Mucosa of rectum (tissue), 2 donors: ENCODE data around the gene SATB2.

ENCODE experiments used
- H3K27ac ChIP-seq, 2 donors: one replicate each; pipeline ENCODE4 v1.7.0; 2013; ENCODE audit warnings: inconsistent platforms in 2 of 2, low read depth in 2 of 2, low read length in 2 of 2
- H3K27me3 ChIP-seq, 2 donors: one replicate each; pipeline ENCODE4 v1.7.0; 2013; ENCODE audit warnings: low read length in 2 of 2; ENCODE audit not compliant: control insufficient read depth in 2 of 2, insufficient read depth in 2 of 2
- H3K36me3 ChIP-seq, 2 donors: one replicate each; pipeline ENCODE4 v1.7.0; 2013; ENCODE audit warnings: low read length in 2 of 2; ENCODE audit not compliant: control insufficient read depth in 2 of 2, insufficient read depth in 2 of 2
- H3K4me1 ChIP-seq, 2 donors: one replicate each; pipeline ENCODE4 v1.7.0; 2013; ENCODE audit warnings: low read length in 2 of 2, mild to moderate bottlenecking in 1 of 2; ENCODE audit not compliant: control insufficient read depth in 2 of 2, insufficient read depth in 2 of 2
- H3K4me3 ChIP-seq, 2 donors: one replicate each; pipeline ENCODE4 v1.7.0; 2013; ENCODE audit warnings: low read length in 2 of 2
- H3K9ac ChIP-seq, 2 donors: one replicate each; pipeline ENCODE4 v1.7.0; 2013; ENCODE audit warnings: low read length in 2 of 2, low read depth in 1 of 2, mild to moderate bottlenecking in 1 of 2
- H3K9me3 ChIP-seq, 2 donors: one replicate each; pipeline ENCODE4 v1.7.0; 2013; ENCODE audit warnings: low read length in 2 of 2; ENCODE audit not compliant: control insufficient read depth in 2 of 2
- donor health status: healthy.
- donor health status: Normal muscosa, but diverticular disease.

Gene SATB2

DNA sequence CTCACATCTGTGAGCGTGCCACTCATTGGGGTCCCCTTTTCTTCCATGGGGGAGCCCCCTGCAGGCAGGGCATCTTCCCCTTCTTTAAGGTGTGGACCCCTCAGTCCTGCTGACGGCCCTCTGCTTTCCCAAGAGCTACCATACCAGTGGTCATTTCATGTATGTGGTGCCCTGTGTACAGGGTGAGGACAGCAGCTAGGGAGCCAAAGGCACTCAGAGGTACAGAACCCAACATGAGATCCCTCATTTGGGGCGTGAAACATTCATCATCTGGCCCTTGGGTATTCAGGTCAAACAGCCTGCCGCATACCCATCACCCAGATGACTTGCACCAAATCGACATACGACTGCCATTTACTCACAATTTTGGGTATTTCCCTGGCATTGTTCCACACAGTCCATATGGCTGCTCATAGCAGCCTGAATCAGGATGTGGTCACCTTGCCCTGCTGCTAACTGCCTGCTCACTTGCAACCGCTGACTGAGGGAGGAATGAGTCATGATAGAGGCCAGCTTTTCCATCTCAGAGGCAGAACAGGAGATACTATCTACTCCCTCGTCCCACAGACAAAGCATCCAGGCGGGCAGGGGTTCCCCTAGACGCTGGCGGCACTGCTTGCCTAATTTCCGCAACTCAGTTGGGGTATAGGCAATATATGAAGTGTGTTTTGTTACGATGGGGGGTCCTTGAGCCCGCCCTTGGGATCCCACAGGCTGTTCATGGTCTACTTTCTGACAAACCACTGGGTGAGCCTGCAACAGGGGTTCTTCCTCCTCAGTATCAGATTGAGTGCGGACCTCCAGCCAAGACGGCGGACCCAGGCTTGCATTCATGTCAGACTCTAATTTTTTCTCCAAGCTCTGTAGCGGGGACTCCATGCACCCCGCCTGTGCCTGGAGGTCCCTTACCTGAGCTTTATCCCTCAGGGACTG, 228.6 kb downstream of the SATB2 start:
- Histone ChIP-seq H3K4me3 (no peak overlapping the region), H3K36me3 (no peaks in the 10 kb centered on the region), H3K9ac (no peak overlapping the region), H3K27me3 (no peaks in the 10 kb centered on the region), H3K4me1 (no peaks in the 10 kb centered on the region), H3K9me3 (no peaks in the 10 kb centered on the region), H3K27ac (no peak overlapping the region)

DNA sequence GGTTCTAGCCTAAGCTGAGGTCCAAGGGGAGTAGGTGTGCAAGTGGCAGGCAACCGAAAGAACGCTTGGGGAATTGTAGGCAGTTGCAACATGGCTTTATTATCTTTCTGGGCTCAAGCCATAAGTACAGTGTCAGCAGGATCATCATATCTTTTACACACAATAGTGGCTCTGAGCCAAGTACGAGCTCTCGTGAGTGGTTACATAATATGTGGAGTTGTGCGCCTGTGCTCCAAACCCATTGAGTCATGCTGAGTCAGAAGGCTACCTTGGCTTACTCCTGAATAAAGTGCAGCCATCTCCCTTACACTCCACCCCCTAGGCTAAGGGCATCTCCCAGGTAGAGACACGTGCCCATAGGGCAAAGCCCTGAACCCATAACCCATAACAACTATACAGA, 233.9 kb downstream of the SATB2 start:
- Histone ChIP-seq H3K36me3 (no peaks in the 10 kb centered on the region), H3K4me1 (no peaks in the 10 kb centered on the region), H3K27ac (no peak overlapping the region), H3K27me3 (no peaks in the 10 kb centered on the region), H3K9ac (no peak overlapping the region), H3K9me3 (no peaks in the 10 kb centered on the region), H3K4me3 (no peak overlapping the region)

DNA sequence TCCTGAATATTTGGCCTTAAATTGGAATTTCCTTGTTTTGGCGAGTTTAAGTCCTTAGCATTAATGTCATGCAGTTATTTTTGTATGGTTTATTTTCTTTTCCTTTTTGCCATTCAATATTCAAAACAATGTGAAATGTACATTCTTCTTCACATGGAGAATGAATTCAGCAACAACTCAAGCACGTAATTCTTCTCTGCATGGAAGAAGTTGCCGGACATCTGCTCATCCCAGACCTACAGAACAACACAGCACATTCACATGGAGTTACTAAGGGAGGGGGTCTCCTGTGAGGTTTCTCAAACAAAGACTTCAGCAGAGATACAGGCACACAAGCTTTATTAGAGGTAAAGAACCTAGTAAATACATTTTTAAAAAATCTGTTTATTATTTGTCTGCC, 236.8 kb downstream of the SATB2 start:
- no peak overlapping the region for H3K4me3 ChIP-seq
- no peaks in the 10 kb centered on the region for H3K27me3 ChIP-seq
- no peaks in the 10 kb centered on the region for H3K9me3 ChIP-seq
- H3K36me3 ChIP-seq, result no peaks in the 10 kb centered on the region
- no peaks in the 10 kb centered on the region for H3K4me1 ChIP-seq
- H3K9ac ChIP-seq, result no peak overlapping the region
- H3K27ac ChIP-seq, result no peak overlapping the region

DNA sequence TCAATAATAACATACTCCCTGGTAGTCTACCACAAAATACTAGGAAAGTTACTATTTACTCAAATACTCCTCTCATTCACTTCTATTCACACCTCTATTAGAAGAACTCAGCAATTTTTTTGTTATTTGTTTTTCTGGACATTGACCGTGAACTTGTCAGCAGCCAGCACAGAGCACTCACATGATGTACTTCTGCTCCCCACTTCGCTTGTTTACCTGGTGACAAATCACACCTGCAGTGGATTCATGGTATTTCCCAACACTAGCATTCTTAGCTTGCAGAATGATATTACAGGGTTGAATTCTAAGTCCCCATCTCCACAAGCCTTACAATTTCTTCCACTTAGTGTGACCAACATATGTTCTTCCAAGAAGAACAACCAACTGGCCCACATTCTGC, 238.2 kb downstream of the SATB2 start:
- Histone ChIP-seq H3K27me3 (no peaks in the 10 kb centered on the region), H3K9me3 (no peaks in the 10 kb centered on the region), H3K9ac (no peak overlapping the region), H3K4me3 (no peak overlapping the region), H3K4me1 (no peaks in the 10 kb centered on the region), H3K27ac (no peak overlapping the region), H3K36me3 (no peaks in the 10 kb centered on the region)
